Pancreas (tissue), 10 donors: Measurements from ENCODE around the gene WIPF3. TPM values are rescaled to one million over a fixed set of nuclear protein-coding genes. Genes with fewer than 3 reads are reported as not detected.

ENCODE experiments used
- ATAC-seq, 4 donors: fragments of 200-7000 bp; cut with Tn5 transposase; one replicate each; pipeline versions ENCODE4 v1.8.0 to v1.9.1; 2020; ENCODE audit warnings: mild to moderate bottlenecking in 4 of 4, moderate library complexity in 4 of 4
- DNase-seq, 6 donors: peaks; one replicate each; pipeline ENCODE4 v3.0.0-alpha.2; 2020
- FAIRE-seq: peaks from 2 replicates; lab custom pipeline; 2012; peaks lifted over from hg19 to GRCh38; lab: Jason Lieb, UNC
- H3K27ac ChIP-seq, 4 donors: fragments of 200-600 bp; sonication (generic); 1 replicate in 3 of 4; 2 replicates in 1 of 4; pipeline versions ENCODE4 v1.5.0 to v1.8.0; 2020
- H3K27me3 ChIP-seq, 4 donors: fragments of 200-600 bp; one replicate each; pipeline ENCODE4 v1.8.0; 2021
- H3K36me3 ChIP-seq, 3 donors: fragments of 200-600 bp; sonication (generic) in 1 of 3; one replicate each; pipeline versions ENCODE4 v1.5.0 to v1.8.0; 2020 to 2021
- H3K4me1 ChIP-seq, 3 donors: fragments of 200-600 bp; one replicate each; pipeline ENCODE4 v1.8.0; 2021
- H3K4me3 ChIP-seq, 4 donors: fragments of 200-600 bp; sonication (generic) in 2 of 4; one replicate each; pipeline versions ENCODE4 v1.5.0 to v1.8.0; 2020 to 2021
- H3K9me3 ChIP-seq, 4 donors: fragments of 200-600 bp; one replicate each; pipeline ENCODE4 v1.8.0; 2021
- CTCF ChIP-seq, 4 donors: fragments of 200-600 bp; sonication (generic) in 3 of 4; IDR thresholded peaks; one replicate each; pipeline versions ENCODE4 v1.5.0 to v1.8.0; 2021; ENCODE audit warnings: antibody characterized with exemption in 4 of 4
- WGBS, 2 donors: extraction: QIAGEN DNeasy Blood & Tissue Kit; methylation state at CpG; one replicate each; pipeline ENCODE4 v1.1.7; 2013; 5-methylcytosine and 5-hydroxymethylcytosine counted together
- intact Hi-C, 3 donors: fragments of 100-400 bp; cut with DNase I; formaldehyde crosslinking; loops; one replicate each; pipeline versions ENCODE4 v1.11.1 to v1.14.2; 2022
- polyA plus RNA-seq, 2 donors: library from polyadenylated mRNA; stranded (reverse); fragments of 200-250 nt; gene quantifications; one replicate each; pipeline ENCODE4 v1.2.3, GENCODE V29; 2013
- total RNA-seq, 6 donors: library from RNA; stranded (reverse); fragmentation: NEBNext Ultra II Directional in 4 of 6; extraction: Animal tissue kit (Norgen Biotek cat#: 25700) in 4 of 6; gene quantifications; one replicate each; pipeline versions ENCODE4 v1.2.1 to v1.2.4, GENCODE V29; 2021 to 2023
- donor health status: healthy with polysubstance abuse.
- donor health status: DM: no; HTN: no; CAD: no; lungs with moderate emphysema.
- donor health status: DM: no; HTN: no; CAD: no.
- donor health status: control.
- donor health status: control.
- donor health status: Bipolar disorder and iron deficiency.
- donor health status: DM: yes; HTN: yes; CAD: no.
- donor health status: DM: no; HTN: no; CAD: no.
- donor health status: DM: no; HTN: no; CAD: no.
- donor health status: DM: yes; HTN: yes; CAD: no.

Gene WIPF3
- total and polyA plus RNA-seq, 8 donors = 0.98 to 4.6 (median 1.6) TPM

DNA sequence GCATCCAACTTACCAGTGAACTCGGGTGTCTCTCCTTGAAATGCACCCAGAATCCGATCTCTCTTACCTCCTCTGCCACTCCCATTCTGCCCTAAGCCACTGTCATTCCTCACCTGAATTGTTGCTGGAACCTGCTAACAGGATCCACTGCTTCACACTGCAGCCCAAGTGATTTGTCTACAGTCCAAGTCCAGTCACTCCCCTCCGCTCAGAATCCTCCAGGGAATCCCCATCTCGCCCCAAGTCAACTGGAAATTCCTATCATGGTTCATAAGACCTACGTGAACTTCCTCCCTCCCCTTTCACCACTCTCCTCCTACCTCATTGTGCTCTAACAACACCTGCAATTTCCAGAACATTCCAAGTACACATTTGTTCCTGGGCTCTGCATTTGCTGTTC, 92.0 kb downstream of the WIPF3 start:
- peak in 1 of 4 donors; percentile 30 for ATAC-seq

GRCh38 chr7:29900745-29901144, 94.4 kb downstream of the WIPF3 start:
- ATAC-seq = no peak
- FAIRE-seq = no peak
- Histone ChIP-seq H3K9me3 (no peaks in the 10 kb centered on the region), H3K27me3 (no peaks in the 10 kb centered on the region), H3K4me3 (no peak overlapping the region), H3K36me3 (no peaks in the 10 kb centered on the region), H3K4me1 (no peaks in the 10 kb centered on the region), H3K27ac (no peak overlapping the region)
- intact Hi-C loops = no loop called here
- DNase-seq = no peak
- TF ChIP-seq CTCF (IDR thresholded peaks at IDR 0.05) = no peak
- WGBS, 2 donors = 44 to 70% methylated on average over 1 of the region's 1 CpG

More for the DNA sequence above, 92.0 kb downstream of the WIPF3 start:
- 67 to 74% methylated on average over 5 of the region's 5 CpGs for WGBS, 2 donors
- DNase-seq (no peak), FAIRE-seq (no peak)
- H3K4me1 ChIP-seq = no peaks in the 10 kb centered on the region
- H3K27me3 ChIP-seq = no peaks in the 10 kb centered on the region
- H3K4me3 ChIP-seq = no peak overlapping the region
- H3K9me3 ChIP-seq = no peaks in the 10 kb centered on the region
- TF ChIP-seq CTCF (IDR thresholded peaks at IDR 0.05) = no peak
- no peak overlapping the region for H3K27ac ChIP-seq
- no peaks in the 10 kb centered on the region for H3K36me3 ChIP-seq
- intact Hi-C loops = no loop called here

GRCh38 chr7:29906200-29907022, 100.1 kb downstream of the WIPF3 start:
- intact Hi-C loops = no loop called here
- ATAC-seq = no peak
- WGBS, 2 donors = 95 to 96% methylated on average over 3 of the region's 3 CpGs
- no peak overlapping the region for H3K27ac ChIP-seq
- no peak for DNase-seq
- TF ChIP-seq CTCF (IDR thresholded peaks at IDR 0.05) = no peak
- no peaks in the 10 kb centered on the region for H3K4me1 ChIP-seq
- no peaks in the 10 kb centered on the region for H3K36me3 ChIP-seq
- H3K9me3 ChIP-seq = peaks cover 0 to 4% (median 0%) of the 10 kb centered on the region in 4 donors
- FAIRE-seq = no peak
- H3K27me3 ChIP-seq = no peaks in the 10 kb centered on the region
- H3K4me3 ChIP-seq = no peak overlapping the region

DNA sequence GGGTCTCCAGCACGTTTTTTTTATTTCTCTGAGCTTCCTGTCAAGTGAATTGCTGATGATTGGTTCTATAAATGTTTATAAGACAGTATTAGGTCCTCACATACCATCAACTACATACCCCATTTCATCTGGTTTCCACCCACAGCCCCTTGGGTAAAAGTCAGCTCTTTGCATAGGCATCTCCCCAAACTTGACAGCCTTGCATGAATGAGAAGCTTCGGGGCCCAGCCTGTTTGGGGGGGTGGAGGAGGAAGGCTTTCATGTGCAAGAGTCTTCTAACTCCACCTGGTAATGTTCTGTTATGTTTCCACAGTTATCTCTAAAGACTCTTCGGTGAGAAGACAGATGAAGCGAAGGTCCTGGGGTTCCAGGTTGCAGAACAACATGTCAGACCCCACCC, 107.9 kb downstream of the WIPF3 start:
- Histone ChIP-seq H3K4me3 (no peak overlapping the region), H3K4me1 (no peaks in the 10 kb centered on the region), H3K27me3 (no peaks in the 10 kb centered on the region), H3K36me3 (no peaks in the 10 kb centered on the region), H3K27ac (no peak overlapping the region), H3K9me3 (no peaks in the 10 kb centered on the region)
- DNase-seq (no peak), FAIRE-seq (no peak), ATAC-seq (no peak)
- WGBS, 2 donors = 78 to 79% methylated on average over 4 of the region's 4 CpGs
- no peak for TF ChIP-seq CTCF (IDR thresholded peaks at IDR 0.05)
- intact Hi-C loops = no loop called here
